HG02610 (cell line): ENCODE measurements around the gene PRXL2B.

Source experiments
- ATAC-seq: cut with Tn5 transposase; IDR thresholded peaks from one replicate; pipeline ENCODE4 v1.9.1; 2021; ENCODE audit warnings: mild to moderate bottlenecking, moderate library complexity; ENCODE audit not compliant: unreplicated experiment

The PRXL2B gene

GRCh38 chr1:2584686-2585317 is 1.8 kb upstream of the PRXL2B start:
- no peak for ATAC-seq

- ATAC-seq, result peak; percentile 21
These were observed 1.1 kb upstream of the PRXL2B start for GRCh38 chr1:2585318-2586092.

GRCh38 chr1:2587071-2587859 is 688 bp downstream of the PRXL2B start:
- ATAC-seq, result no peak

GRCh38 chr1:2587860-2588571 is 1.4 kb downstream of the PRXL2B start:
- ATAC-seq, result no peak

GRCh38 chr1:2588661-2589430 is 2.3 kb downstream of the PRXL2B start:
- ATAC-seq, result no peak

- no peak for ATAC-seq
These were observed 3.1 kb downstream of the PRXL2B start for GRCh38 chr1:2589431-2590232.

GRCh38 chr1:2590233-2591141 is 3.9 kb downstream of the PRXL2B start:
- ATAC-seq, result no peak

- ATAC-seq, result no peak
These were observed 4.6 kb downstream of the PRXL2B start for GRCh38 chr1:2591233-2591580.

GRCh38 chr1:2591581-2592261 is 5.1 kb downstream of the PRXL2B start:
- no peak for ATAC-seq

GRCh38 chr1:2592672-2593071 is 6.1 kb downstream of the PRXL2B start:
- ATAC-seq, result no peak

GRCh38 chr1:2593251-2593878 is 6.8 kb downstream of the PRXL2B start:
- ATAC-seq, result no peak

GRCh38 chr1:2594001-2594640 is 7.5 kb downstream of the PRXL2B start:
- no peak for ATAC-seq

GRCh38 chr1:2594641-2595131 is 8.1 kb downstream of the PRXL2B start:
- ATAC-seq, result no peak

GRCh38 chr1:2595261-2595811 is 8.8 kb downstream of the PRXL2B start:
- ATAC-seq, result no peak

GRCh38 chr1:2595812-2596529 is 9.4 kb downstream of the PRXL2B start:
- ATAC-seq, result no peak
